NT2/D1 (cell line): ENCODE measurements around the gene PPP1R13L.
A peak's percentile ranks its signal among the peaks of the same experiment; 100 is the strongest.

Experiments used
- DNase-seq: peaks from one replicate; pipeline ENCODE4 v3.0.0-alpha.2; 2011; ENCODE audit warnings: low read depth, low spot score
- H3K27me3 ChIP-seq: 2 replicates; pipeline ENCODE4 v1.6.0; 2011; ENCODE audit warnings: mild to moderate bottlenecking; ENCODE audit not compliant: insufficient read length, insufficient read depth
- H3K36me3 ChIP-seq: 2 replicates; pipeline ENCODE4 v1.6.1; 2011; ENCODE audit warnings: mild to moderate bottlenecking, low read length, mixed read lengths; ENCODE audit not compliant: insufficient read depth, insufficient read length
- H3K4me1 ChIP-seq: 2 replicates; pipeline ENCODE4 v1.5.1; 2011; ENCODE audit not compliant: insufficient read depth, insufficient read length
- H3K4me3 ChIP-seq: 2 replicates; pipeline ENCODE4 v1.5.1; 2011; ENCODE audit warnings: low read depth; ENCODE audit not compliant: insufficient read length
- H3K9ac ChIP-seq: 2 replicates; pipeline ENCODE4 v1.6.0; 2011; ENCODE audit warnings: low read depth; ENCODE audit not compliant: insufficient read length
- H3K9me3 ChIP-seq: 2 replicates; pipeline ENCODE4 v1.5.1; 2011; ENCODE audit warnings: mild to moderate bottlenecking, low read length; ENCODE audit not compliant: insufficient read depth
- SUZ12 ChIP-seq: IDR thresholded peaks from 2 replicates; pipeline ENCODE4 v1.6.1; 2011; ENCODE audit not compliant: insufficient read length, insufficient read depth; ENCODE audit errors: extremely low read depth
- YY1 ChIP-seq: IDR thresholded peaks from 2 replicates; pipeline ENCODE4 v1.6.1; 2011; ENCODE audit not compliant: insufficient read length, insufficient read depth
- ZNF274 ChIP-seq: IDR thresholded peaks from 2 replicates; pipeline ENCODE4 v1.6.1; 2011; ENCODE audit warnings: mild to moderate bottlenecking, low read depth, low read length

Gene PPP1R13L

GRCh38 chr19:45391871-45392665 is 12.8 kb downstream of the PPP1R13L start:
- H3K9me3 ChIP-seq, result no peaks in the 10 kb centered on the region
- peaks cover 6% of the 10 kb centered on the region for H3K4me1 ChIP-seq
- TF ChIP-seq SUZ12 (no peak), ZNF274 (no peak), YY1 (no peak)
- no peak overlapping the region for H3K4me3 ChIP-seq
- no peak overlapping the region for H3K9ac ChIP-seq
- peaks cover 29% of the 10 kb centered on the region for H3K36me3 ChIP-seq
- no peaks in the 10 kb centered on the region for H3K27me3 ChIP-seq
- DNase-seq, result no peak

- Histone ChIP-seq H3K4me3 (no peak overlapping the region), H3K4me1 (peaks cover 6% of the 10 kb centered on the region), H3K36me3 (peaks cover 29% of the 10 kb centered on the region), H3K9ac (no peak overlapping the region), H3K27me3 (peaks cover under 1% of the 10 kb centered on the region), H3K9me3 (no peaks in the 10 kb centered on the region)
- TF ChIP-seq ZNF274 (no peak), YY1 (no peak), SUZ12 (no peak)
- no peak for DNase-seq
Observed at GRCh38 chr19:45391346-45391745, 13.5 kb downstream of the PPP1R13L start.

- DNase-seq, result no peak
- peaks cover 11% of the 10 kb centered on the region for H3K36me3 ChIP-seq
- H3K9ac ChIP-seq, result peak overlapping the region; percentile 8
- TF ChIP-seq ZNF274 (no peak), YY1 (no peak)
- no peaks in the 10 kb centered on the region for H3K9me3 ChIP-seq
- H3K27me3 ChIP-seq, result peaks cover 17% of the 10 kb centered on the region
- H3K4me3 ChIP-seq, result no peak overlapping the region
- H3K4me1 ChIP-seq, result no peaks in the 10 kb centered on the region
Observed at GRCh38 chr19:45385392-45386221, 19.3 kb downstream of the PPP1R13L start.

GRCh38 chr19:45382426-45382825 is 22.4 kb downstream of the PPP1R13L start:
- TF ChIP-seq YY1 (no peak), SUZ12 (no peak), ZNF274 (no peak)
- no peak overlapping the region for H3K4me3 ChIP-seq
- no peak overlapping the region for H3K9ac ChIP-seq
- no peaks in the 10 kb centered on the region for H3K4me1 ChIP-seq
- no peaks in the 10 kb centered on the region for H3K9me3 ChIP-seq
- no peak for DNase-seq
- peaks cover 17% of the 10 kb centered on the region for H3K27me3 ChIP-seq
- peaks cover 8% of the 10 kb centered on the region for H3K36me3 ChIP-seq

- no peaks in the 10 kb centered on the region for H3K4me1 ChIP-seq
- no peak for DNase-seq
- H3K36me3 ChIP-seq, result peaks cover 7% of the 10 kb centered on the region
- TF ChIP-seq SUZ12, result no peak
- TF ChIP-seq ZNF274, result no peak
- no peak for TF ChIP-seq YY1
- peaks cover 5% of the 10 kb centered on the region for H3K27me3 ChIP-seq
- H3K9ac ChIP-seq, result no peak overlapping the region
- H3K9me3 ChIP-seq, result no peaks in the 10 kb centered on the region
- no peak overlapping the region for H3K4me3 ChIP-seq
Observed at GRCh38 chr19:45380107-45380506, 24.8 kb downstream of the PPP1R13L start.

GRCh38 chr19:45376045-45376724 is 28.7 kb downstream of the PPP1R13L start:
- H3K9me3 ChIP-seq, result no peaks in the 10 kb centered on the region
- H3K36me3 ChIP-seq, result no peaks in the 10 kb centered on the region
- no peaks in the 10 kb centered on the region for H3K4me1 ChIP-seq
- no peak overlapping the region for H3K4me3 ChIP-seq
- H3K27me3 ChIP-seq, result no peaks in the 10 kb centered on the region
- TF ChIP-seq SUZ12 (no peak), YY1 (no peak), ZNF274 (no peak)
- no peak overlapping the region for H3K9ac ChIP-seq
- DNase-seq, result peak; percentile 76

GRCh38 chr19:45370410-45371204 is 34.3 kb downstream of the PPP1R13L start, which contains the start of gene ERCC2:
Gene ERCC2 (minus strand): TSS chr19:45370573. CDS start chr19:45370540, 33 bp downstream.
- Histone ChIP-seq H3K4me3 (peak within 1 kb of the TSS; percentile 76), H3K36me3 (peaks cover 21% of the 10 kb centered on the region), H3K4me1 (no peaks in the 10 kb centered on the region), H3K27me3 (no peaks in the 10 kb centered on the region), H3K9ac (peak within 1 kb of the TSS; percentile 93), H3K9me3 (no peaks in the 10 kb centered on the region)
- no peak for TF ChIP-seq ZNF274
- TF ChIP-seq SUZ12, result no peak
- no peak for TF ChIP-seq YY1
- peak; percentile 95 for DNase-seq
